Hematopoietic multipotent progenitor cell treated with erythropoietin and hydrocortisone succinate and interleukin-3 and kit ligand, for 8 days (in vitro differentiated cells): ENCODE results near the gene UST.

Experiments
- DNase-seq: peaks from one replicate; pipeline ENCODE4 v3.0.0-alpha.2; 2015

The UST gene

DNA sequence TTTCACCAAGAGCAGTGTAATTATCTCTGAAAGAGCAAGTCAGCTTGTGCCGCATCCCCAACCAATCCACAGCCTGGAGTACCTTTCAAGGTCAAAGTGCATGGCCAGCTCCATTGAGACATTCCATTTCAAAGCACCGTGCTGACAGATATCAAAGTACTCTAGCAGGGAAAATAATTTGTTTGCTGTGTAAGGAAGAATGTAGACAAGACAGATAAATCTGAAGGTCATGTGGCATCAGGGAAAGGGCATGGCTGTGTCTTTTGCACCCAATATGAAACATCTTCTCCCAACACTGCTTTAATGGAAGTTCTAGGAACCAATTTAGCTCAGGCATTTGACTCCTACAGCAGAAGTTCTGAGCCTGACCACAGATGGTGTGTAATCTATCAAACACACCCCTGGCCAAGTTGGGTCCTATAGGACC lies 328.0 kb downstream of the UST start:
- DNase-seq, result no peak

DNA sequence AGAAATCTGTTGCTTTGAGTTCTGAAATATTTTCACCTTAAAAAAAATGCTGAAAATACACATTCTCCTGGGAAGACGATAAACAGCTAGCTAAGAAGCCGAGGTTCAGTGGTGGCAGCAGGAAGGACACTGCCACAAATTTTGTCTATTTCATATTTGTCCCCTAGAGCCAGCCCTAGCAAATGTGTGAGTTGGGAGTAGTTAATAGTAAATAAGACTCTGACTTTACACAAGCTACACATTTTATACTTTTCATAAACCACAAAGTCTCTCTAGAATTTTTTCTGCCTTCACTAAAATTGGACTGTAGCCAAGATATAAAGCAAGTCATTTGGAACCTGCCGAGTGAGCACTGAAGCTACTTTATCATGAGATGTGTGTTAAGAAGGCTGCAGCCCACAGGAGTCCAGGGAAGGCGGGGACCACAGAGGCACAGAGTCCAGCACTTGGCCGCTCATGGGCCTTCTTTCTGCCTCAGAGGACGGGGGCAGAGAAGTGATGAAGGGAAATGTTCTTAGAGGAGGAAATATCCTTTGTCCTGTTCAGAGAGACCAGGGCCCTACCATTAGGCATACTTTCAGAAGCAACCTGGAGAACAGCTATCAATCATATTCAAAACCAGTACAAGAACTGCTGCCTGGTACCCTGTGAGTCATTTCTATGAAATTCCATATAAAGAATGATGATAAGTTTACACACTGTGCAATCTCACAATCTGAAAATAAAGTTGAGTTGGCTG lies 329.0 kb downstream of the UST start:
- DNase-seq, result peak; percentile 32

DNA sequence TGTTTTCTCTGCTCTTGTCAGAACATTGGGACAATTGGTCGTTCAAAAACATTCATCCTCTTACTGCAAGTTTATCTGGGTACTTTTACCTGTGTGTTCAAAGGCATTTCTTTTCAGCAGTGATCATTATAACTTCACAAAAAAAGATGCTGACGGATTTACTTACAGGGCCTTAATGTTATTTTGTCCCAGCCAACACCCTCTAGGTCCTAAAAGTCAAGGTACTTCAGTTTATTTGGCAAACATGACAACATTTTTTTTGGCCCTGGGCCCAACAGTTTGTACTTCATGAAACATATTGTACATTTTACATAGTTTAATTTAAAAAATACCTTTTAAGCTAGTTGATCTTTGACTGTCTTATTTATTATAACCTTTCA lies 329.5 kb downstream of the UST start:
- DNase-seq, result no peak

DNA sequence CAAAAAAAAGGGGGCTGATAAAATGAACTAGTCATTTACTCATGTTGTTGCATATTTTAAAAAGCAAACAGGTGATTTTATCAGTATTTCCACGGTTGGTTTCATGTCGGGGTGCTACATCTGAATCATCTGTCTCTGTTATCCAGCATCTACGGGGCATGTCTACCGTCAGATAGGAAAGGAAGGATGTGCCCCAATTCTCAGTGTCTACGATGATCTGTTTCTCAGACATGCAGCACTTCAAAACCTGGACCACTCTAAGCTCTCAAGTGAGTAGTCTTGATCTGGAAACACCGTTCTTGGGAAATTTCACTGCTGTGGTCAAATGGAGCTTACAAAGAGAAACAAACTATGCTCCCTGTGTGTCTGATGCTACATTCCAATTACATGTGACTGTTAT lies 330.4 kb downstream of the UST start:
- no peak for DNase-seq

DNA sequence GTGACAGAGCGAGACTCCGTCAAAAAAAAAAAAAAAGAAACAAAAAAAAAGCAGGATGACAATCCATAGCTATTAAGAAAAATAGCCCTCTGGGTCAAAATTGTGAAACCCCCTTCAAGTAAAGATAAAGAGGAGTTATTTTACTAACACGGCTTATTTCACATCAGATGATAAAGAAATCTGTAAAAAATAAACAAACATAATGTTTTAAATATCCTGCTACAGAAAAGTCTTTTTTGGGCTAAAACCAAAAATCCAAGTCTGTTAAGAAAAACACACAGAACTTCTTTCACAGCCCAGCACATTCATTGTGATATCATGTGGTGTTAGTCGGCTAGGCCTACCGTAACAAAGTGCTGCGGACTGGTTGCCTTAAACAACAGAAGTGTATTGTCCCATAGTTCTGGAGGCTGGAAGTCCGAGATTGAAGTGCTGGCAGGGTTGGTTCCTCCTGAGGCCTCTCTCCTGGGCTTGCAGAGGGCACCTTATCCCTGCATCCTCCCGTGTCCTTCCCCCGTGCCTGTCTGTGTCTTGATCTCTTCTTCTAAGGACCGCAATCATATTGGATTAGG lies 331.5 kb downstream of the UST start:
- DNase-seq, result no peak

GRCh38 chr6:149079456-149079855 lies 332.6 kb downstream of the UST start:
- no peak for DNase-seq

- no peak for DNase-seq
Observed at GRCh38 chr6:149079911-149080491, 333.2 kb downstream of the UST start.

DNA sequence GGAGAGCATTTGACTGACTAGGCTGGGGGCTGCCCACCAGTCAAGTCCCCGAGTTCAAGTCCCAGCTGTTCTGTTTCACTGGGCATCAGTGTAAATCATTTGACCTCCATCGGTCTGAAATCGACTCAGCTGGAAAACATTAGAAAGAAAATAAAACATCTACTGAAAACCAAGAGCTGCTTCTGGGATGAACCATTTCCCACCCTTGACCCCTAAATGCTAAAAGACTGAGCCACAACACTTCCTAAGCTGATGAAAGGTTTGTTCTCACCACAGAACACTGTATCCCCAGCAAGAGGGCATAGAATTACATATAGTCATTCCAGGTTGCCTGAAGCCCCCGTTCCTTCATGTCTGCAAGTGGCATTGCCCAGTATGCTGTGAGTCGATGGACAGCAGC lies 333.7 kb downstream of the UST start:
- DNase-seq, result no peak

DNA sequence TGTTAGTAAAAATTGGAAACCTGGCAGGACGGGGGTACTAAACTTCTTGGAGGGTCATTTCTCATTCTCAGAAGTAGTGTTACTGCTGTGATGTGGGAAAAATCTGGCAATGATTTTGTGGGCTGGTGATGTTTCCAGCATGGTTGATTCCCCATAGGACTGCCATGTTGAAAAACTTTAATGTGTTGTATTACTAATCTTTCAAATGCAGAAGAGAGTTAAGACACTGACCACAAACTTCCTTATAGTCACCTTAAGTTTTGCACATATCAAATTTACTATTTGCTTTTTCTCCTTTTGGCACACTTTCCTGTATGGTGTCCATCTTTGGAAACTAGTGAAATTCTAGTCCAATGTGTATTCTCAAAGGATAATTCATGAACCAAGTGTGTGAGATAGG lies 334.5 kb downstream of the UST start:
- DNase-seq, result no peak

DNA sequence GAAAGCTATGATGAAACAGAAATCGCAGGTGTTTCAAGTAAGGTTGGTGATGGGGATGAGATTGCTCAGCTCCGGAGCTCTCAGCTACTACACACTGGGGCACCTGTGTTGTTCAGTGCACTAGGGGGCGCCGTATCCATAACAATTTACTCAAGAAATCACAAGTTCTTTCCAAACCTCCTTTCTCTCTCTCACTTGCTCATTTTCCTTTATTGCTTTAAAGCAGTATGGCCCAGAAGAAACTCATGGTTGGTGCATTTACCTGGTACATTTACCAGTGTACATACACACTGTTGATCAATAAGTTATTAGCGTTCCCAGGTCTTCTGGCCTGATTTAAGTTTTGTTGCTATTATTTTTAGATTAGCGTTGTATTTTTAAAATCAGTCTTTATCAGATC lies 335.5 kb downstream of the UST start:
- DNase-seq, result peak; percentile 72

- DNase-seq, result no peak
Observed at GRCh38 chr6:149084026-149084425, 337.2 kb downstream of the UST start.

DNA sequence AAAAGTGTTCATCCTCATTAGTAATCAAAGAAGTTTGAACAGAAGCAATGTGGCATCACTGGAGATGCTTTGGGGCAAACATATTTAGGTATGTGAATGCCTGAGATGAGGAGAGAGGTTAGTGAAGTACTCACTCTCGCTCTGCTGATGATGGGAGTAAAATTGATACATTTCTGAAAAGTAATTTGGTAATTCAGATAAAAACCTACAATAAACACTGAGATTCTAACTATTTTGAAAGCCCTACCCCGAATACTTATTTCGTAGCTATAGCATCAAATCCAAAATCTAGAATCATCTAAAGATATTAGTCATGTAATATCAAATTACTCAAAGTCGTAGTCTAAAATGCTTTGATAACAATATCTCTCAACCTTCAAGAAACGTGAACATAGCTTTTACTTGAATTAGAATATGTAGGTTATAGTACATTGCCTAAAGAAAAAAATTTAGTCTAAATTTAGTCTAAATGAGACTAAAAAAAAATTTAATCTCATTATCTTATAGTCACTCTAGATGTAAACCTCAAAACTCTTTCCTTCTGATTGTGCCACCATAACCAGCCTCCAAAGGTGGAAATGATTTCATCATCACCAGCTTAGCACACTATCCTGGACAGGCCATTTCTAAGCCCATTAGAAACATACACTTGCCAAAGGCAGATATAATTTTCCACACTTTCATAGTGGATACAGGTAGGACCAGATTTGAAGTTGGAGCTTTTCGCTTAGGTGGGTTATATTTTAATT lies 338.2 kb downstream of the UST start:
- DNase-seq, result no peak

- DNase-seq, result no peak
Observed at GRCh38 chr6:149085557-149085938, 338.7 kb downstream of the UST start.

DNA sequence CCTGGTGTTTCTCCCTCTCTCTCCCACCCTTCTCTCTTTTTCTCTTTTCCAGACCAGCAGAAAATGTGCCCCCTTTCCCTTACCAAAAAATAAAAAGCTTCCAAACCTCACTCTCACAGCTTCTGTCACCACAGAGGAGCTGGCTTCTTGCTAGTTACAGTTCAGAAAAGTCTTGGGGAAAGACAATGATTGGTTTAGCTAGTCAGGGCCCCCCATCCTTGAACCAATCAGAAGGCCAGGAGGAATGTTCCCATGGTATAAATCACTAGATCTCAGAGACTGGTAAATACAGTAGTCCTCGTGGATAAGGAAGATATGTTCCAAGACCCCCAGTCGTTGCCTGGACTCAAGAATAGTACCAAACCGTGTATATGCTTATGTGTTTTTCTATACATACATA lies 339.5 kb downstream of the UST start:
- no peak for DNase-seq

DNA sequence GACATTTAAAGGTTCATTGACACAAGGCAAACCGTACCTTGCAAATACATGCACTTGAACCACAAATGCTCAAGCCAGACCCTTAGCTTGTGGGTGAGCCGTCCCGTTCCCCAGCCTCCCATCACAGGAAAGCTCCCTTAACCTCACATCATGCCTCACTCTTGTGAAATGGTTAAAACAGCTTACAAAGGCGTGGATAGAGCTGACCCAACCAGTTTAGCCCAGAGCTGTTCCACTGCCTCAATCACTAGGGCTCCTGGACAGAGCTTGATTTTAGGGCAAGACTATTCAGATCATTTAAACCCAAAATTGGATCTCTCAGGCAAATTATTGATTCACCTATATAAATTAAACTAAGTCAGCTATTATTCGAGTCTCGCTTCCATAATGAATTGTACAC lies 341.1 kb downstream of the UST start:
- no peak for DNase-seq

GRCh38 chr6:149088361-149088760 lies 341.5 kb downstream of the UST start:
- no peak for DNase-seq

DNA sequence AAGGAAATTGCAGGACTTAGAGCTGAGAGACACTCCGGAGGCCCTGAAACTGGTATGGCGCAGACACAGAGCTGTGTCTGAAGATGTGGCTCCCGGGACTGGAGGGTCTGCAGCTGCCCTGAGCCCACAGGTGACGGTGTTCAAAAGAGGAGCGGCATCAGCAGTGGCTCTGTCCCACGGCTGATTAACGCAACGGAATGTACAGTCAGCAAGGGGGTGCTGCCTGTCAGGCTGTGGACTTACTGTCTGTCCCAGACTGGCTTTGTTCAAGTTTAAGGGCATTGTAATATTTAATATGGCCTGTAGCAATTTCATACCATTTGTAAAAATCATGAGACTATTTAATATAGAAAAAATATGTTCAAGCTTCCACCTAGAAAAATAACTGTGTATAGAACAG lies 342.7 kb downstream of the UST start:
- peak; percentile 40 for DNase-seq

GRCh38 chr6:149090937-149091336 lies 344.1 kb downstream of the UST start:
- DNase-seq, result no peak

- DNase-seq, result no peak
Observed at GRCh38 chr6:149093643-149094042, 346.8 kb downstream of the UST start.

- DNase-seq, result no peak
Observed at GRCh38 chr6:149094156-149094555, 347.3 kb downstream of the UST start.

GRCh38 chr6:149094934-149095351 lies 348.1 kb downstream of the UST start:
- DNase-seq, result no peak

DNA sequence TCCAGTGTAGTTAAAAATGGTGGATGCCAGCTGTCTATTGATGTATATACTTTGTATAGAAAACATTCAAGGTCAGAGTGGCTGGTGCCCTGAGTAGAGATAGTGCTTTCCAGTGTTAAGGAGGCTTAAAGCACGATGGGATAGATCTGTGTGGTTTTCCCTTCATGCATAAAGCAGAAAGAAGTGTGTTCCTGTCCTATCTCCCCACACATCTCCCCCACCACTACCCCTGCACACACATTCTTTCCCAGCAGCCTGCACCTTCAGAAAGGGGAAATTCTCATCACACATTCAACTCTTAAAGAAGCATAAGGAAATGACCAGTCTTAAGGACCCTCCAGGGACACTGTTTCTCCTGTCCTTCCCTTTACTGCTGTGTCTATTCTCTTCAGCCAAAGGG lies 349.0 kb downstream of the UST start:
- DNase-seq, result no peak

DNA sequence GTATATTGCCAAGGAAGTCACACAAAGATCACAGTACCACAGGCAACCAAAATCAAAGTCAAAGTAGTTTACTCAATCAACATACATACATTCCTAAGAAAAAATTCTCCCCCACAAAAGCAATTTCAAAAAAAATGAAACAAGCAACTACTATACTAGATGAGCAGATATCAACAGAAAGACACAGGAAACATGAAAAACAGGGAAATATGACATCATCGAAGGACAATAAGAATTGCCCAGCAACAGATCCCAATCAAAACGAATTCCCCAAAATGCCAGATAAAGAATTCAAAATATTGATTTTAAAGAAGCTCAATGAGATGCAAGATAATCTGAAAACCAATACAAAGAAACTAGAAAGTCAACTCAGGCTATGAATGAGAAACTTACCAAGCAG lies 351.0 kb downstream of the UST start:
- no peak for DNase-seq

- no peak for DNase-seq
Observed at GRCh38 chr6:149098700-149099276, 352.0 kb downstream of the UST start.
